Spleen (tissue), 11 donors: ENCODE results near the gene NPM3. TPM values are rescaled to one million over a fixed set of nuclear protein-coding genes. Genes with fewer than 3 reads are reported as not detected.
A peak's percentile ranks its signal among the peaks of the same experiment; 100 is the strongest.

ENCODE experiments used
- DNase-seq: peaks from one replicate; pipeline ENCODE4 v3.0.0-alpha.2; 2020
- H3K27ac ChIP-seq, 8 donors: fragments of 200-600 bp; sonication (generic) in 7 of 8; 1 replicate in 4 of 8; 2 replicates in 4 of 8; pipeline versions ENCODE4 v1.5.0 to v1.8.0; 2016 to 2021; ENCODE audit warnings: inconsistent platforms in 4 of 8, mild to moderate bottlenecking in 4 of 8, moderate library complexity in 1 of 8
- H3K27me3 ChIP-seq, 7 donors: fragments of 200-600 bp; sonication (generic) in 6 of 7; replicated peaks in 1 of 7; 1 replicate in 4 of 7; 2 replicates in 3 of 7; pipeline versions ENCODE4 v1.5.0 to v1.8.0; 2016 to 2021; ENCODE audit warnings: inconsistent platforms in 3 of 7, mild to moderate bottlenecking in 1 of 7
- H3K36me3 ChIP-seq, 6 donors: fragments of 200-600 bp; sonication (generic) in 5 of 6; 1 replicate in 4 of 6; 2 replicates in 2 of 6; pipeline versions ENCODE4 v1.5.0 to v1.8.0; 2016 to 2021; ENCODE audit warnings: inconsistent platforms in 2 of 6
- H3K4me1 ChIP-seq, 6 donors: fragments of 200-600 bp; sonication (generic) in 5 of 6; 1 replicate in 3 of 6; 2 replicates in 3 of 6; pipeline versions ENCODE4 v1.5.0 to v1.8.0; 2016 to 2021; ENCODE audit warnings: inconsistent platforms in 3 of 6
- H3K4me3 ChIP-seq, 8 donors: fragments of 200-600 bp; sonication (generic) in 7 of 8; 1 replicate in 4 of 8; 2 replicates in 4 of 8; pipeline versions ENCODE4 v1.5.0 to v1.8.0; 2016 to 2021; ENCODE audit warnings: inconsistent platforms in 4 of 8, mild to moderate bottlenecking in 4 of 8, moderate library complexity in 2 of 8
- H3K9me3 ChIP-seq, 8 donors: fragments of 200-600 bp; sonication (generic) in 7 of 8; 1 replicate in 4 of 8; 2 replicates in 4 of 8; pipeline versions ENCODE4 v1.5.0 to v1.8.0; 2016 to 2021; ENCODE audit warnings: inconsistent platforms in 4 of 8
- POLR2A ChIP-seq, 3 donors: fragments of 450-650 bp; IDR thresholded peaks; one replicate each; pipeline ENCODE4 v1.5.1; 2017; ENCODE audit warnings: antibody characterized with exemption in 3 of 3, mild to moderate bottlenecking in 1 of 3
- POLR2AphosphoS5 ChIP-seq, 3 donors: sonication (generic); formaldehyde crosslinking; IDR thresholded peaks; one replicate each; pipeline ENCODE4 v1.5.1; 2017; ENCODE audit warnings: antibody characterized with exemption in 3 of 3
- whole genome bisulfite sequencing, 5 donors: extraction: QIAGEN DNeasy Blood & Tissue Kit in 3 of 5; methylation state at CpG; one replicate each; pipeline versions ENCODE4 v1.1.5 to v1.1.7; 2013 to 2018; 5-methylcytosine and 5-hydroxymethylcytosine counted together
- intact Hi-C: fragments of 100-400 bp; cut with DNase I; formaldehyde crosslinking; loops from one replicate; pipeline ENCODE4 v1.15.0; 2023; ENCODE audit warnings: low total_unique reads
- polyA plus RNA-seq, 3 donors: library from polyadenylated mRNA; stranded (reverse); fragments of 200-250 nt; gene quantifications; one replicate each; pipeline ENCODE4 v1.2.1, GENCODE V29; 2013
- total RNA-seq, 7 donors: library from RNA; depleted of rRNA in 3 of 7; stranded (reverse); fragments of >200 nt in 3 of 7; fragmentation: NEBNext Ultra II Directional in 4 of 7; extraction: Animal tissue kit (Norgen Biotek cat#: 25700) in 4 of 7; gene quantifications; one replicate each; pipeline versions ENCODE4 v1.1.0 to v1.2.1, GENCODE V29; 2016 to 2021
- TF ChIP-seq, protein P1 (sequence below), 11 experiments: fragments of 200-600 bp in 7 of 11; fragments of 450-650 bp in 4 of 11; sonication (generic) in 4 of 11; IDR thresholded peaks in 8 of 11; conservative IDR thresholded peaks in 3 of 11; 1 replicate in 7 of 11; 2 replicates in 4 of 11; pipeline versions ENCODE4 v1.4.0 to v1.8.0; 2016 to 2021; ENCODE audit warnings: antibody characterized with exemption in 11 of 11, inconsistent platforms in 4 of 11, mild to moderate bottlenecking in 1 of 11
- donor health status: healthy with polysubstance abuse.
- donor health status: DM: no; HTN: no; CAD: no; lungs with moderate emphysema.
- donor health status: DM: no; HTN: no; CAD: no.
- donor health status: Bipolar disorder and iron deficiency.
- donor health status: healthy.
- donor health status: DM: no; HTN: no; CAD: no.
- donor health status: DM: yes; HTN: yes; CAD: no.

NPM3 gene
- total and polyA plus RNA-seq, 10 donors = 16.8 to 54.6 (median 28.6) TPM

DNA sequence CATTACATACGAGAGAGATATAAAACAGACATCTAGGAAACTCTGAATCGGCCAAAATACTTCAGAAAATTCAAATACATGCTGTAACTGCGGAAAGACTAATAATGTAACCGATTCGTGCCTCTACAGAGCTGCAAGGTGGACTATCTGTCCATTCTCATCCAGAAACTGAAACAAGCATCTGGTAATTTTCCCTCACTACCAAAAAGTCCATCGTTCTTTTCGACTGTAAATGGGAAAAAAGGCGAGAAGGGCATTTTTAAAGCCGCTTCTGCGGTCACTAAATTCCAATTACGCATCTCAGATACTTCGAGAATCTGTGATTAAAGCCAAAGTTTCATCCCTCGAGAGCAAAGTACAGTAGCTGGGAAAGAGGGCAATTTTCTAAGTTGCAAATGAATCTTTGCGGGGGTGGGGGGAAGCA, 33.7 kb upstream of the NPM3 start:
- TF ChIP-seq, protein P1, sequence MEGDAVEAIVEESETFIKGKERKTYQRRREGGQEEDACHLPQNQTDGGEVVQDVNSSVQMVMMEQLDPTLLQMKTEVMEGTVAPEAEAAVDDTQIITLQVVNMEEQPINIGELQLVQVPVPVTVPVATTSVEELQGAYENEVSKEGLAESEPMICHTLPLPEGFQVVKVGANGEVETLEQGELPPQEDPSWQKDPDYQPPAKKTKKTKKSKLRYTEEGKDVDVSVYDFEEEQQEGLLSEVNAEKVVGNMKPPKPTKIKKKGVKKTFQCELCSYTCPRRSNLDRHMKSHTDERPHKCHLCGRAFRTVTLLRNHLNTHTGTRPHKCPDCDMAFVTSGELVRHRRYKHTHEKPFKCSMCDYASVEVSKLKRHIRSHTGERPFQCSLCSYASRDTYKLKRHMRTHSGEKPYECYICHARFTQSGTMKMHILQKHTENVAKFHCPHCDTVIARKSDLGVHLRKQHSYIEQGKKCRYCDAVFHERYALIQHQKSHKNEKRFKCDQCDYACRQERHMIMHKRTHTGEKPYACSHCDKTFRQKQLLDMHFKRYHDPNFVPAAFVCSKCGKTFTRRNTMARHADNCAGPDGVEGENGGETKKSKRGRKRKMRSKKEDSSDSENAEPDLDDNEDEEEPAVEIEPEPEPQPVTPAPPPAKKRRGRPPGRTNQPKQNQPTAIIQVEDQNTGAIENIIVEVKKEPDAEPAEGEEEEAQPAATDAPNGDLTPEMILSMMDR (IDR thresholded peaks at IDR 0.05 in 8 of 11, conservative IDR thresholded peaks at IDR 0.05 in 3 of 11) = no peak
- no peak for TF ChIP-seq POLR2A (IDR thresholded peaks at IDR 0.05)
- TF ChIP-seq POLR2AphosphoS5 (IDR thresholded peaks at IDR 0.05) = no peak
- no peaks in the 10 kb centered on the region for H3K9me3 ChIP-seq
- peaks cover 5 to 19% (median 12%) of the 10 kb centered on the region in 6 donors for H3K36me3 ChIP-seq
- H3K27ac ChIP-seq = peak overlapping the region; percentile 95 to 99 (median 97)
- no peak for DNase-seq
- H3K4me3 ChIP-seq = peak overlapping the region; percentile 91 to 100 (median 99)
- intact Hi-C loops = no loop called here
- peaks cover 23 to 69% (median 50%) of the 10 kb centered on the region in 6 donors for H3K4me1 ChIP-seq
- 0 to 2% (median 1%) methylated on average over 14 of the region's 14 CpGs for WGBS, 5 donors
- no peaks in the 10 kb centered on the region for H3K27me3 ChIP-seq

DNA sequence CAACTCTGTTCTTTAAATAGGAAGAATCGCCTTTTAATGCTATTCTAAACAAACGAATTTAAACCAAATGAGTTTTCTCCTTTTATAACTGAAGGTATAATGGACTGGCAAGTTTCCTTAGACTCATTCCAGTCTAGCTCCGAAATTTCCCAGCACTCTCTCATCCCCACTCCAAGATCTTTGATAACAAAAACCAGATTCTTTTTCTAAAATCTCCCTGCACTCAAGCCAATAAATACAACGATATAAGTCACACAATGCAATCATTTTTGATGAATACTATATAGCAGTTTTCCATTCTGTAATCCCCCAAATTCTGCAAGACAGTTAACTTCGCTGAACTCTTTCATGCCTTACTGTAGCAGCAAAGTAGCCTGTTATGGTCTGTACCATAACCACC, 33.1 kb upstream of the NPM3 start:
- peaks cover 6 to 25% (median 15%) of the 10 kb centered on the region in 6 donors for H3K36me3 ChIP-seq
- H3K27ac ChIP-seq = peak overlapping the region in 6 of 8 donors; percentile 3 to 99 (median 96)
- H3K4me3 ChIP-seq = peak overlapping the region; percentile 91 to 100 (median 99)
- DNase-seq = no peak
- H3K4me1 ChIP-seq = peaks cover 23 to 74% (median 54%) of the 10 kb centered on the region in 6 donors
- no peaks in the 10 kb centered on the region for H3K9me3 ChIP-seq
- no peak for TF ChIP-seq POLR2AphosphoS5 (IDR thresholded peaks at IDR 0.05)
- no peak for TF ChIP-seq POLR2A (IDR thresholded peaks at IDR 0.05)
- TF ChIP-seq, protein P1 (IDR thresholded peaks at IDR 0.05 in 8 of 11, conservative IDR thresholded peaks at IDR 0.05 in 3 of 11) = no peak
- WGBS, 5 donors = 1 to 5% (median 2%) methylated on average over 5 of the region's 5 CpGs
- intact Hi-C loops = no loop called here
- no peaks in the 10 kb centered on the region for H3K27me3 ChIP-seq

GRCh38 chr10:101814466-101815071, 31.3 kb upstream of the NPM3 start:
- Histone ChIP-seq H3K4me1 (peaks cover 23 to 87% (median 59%) of the 10 kb centered on the region in 6 donors), H3K27me3 (no peaks in the 10 kb centered on the region), H3K9me3 (no peaks in the 10 kb centered on the region), H3K36me3 (peaks cover 8 to 43% (median 32%) of the 10 kb centered on the region in 6 donors), H3K4me3 (peak overlapping the region in 7 of 8 donors; percentile 91 to 100 (median 99)), H3K27ac (peak overlapping the region in 6 of 8 donors; percentile 26 to 99 (median 96))
- 67 to 77% (median 67%) methylated on average over 8 of the region's 8 CpGs for WGBS, 5 donors
- no peak for DNase-seq
- intact Hi-C loops = no loop called here
- TF ChIP-seq POLR2A (IDR thresholded peaks at IDR 0.05) (peak in 1 of 3 donors; percentile 56), POLR2AphosphoS5 (IDR thresholded peaks at IDR 0.05) (no peak)

DNA sequence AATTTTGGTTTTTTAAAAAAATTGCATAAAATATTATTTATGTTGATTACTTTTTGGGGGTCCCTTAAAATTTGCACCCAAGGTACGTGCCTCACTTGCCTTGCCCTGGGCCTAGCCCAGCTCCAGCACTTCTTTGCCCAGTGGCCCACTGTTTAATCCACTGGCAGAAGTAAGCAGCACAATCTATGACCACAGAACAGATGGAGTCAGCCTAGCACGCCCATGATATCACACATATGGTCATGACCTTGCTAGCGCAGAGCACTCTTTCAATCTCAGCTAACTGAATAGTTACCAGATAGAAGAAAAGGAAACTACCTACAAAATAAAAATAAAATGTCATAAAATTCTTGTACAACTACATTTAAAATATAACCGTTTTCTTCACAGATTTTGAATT, 29.4 kb upstream of the NPM3 start:
- whole genome bisulfite sequencing, 5 donors = 73 to 83% (median 81%) methylated on average over 4 of the region's 4 CpGs
- no peak for TF ChIP-seq POLR2AphosphoS5 (IDR thresholded peaks at IDR 0.05)
- TF ChIP-seq, protein P1 (IDR thresholded peaks at IDR 0.05 in 8 of 11, conservative IDR thresholded peaks at IDR 0.05 in 3 of 11) = no peak
- no peak for TF ChIP-seq POLR2A (IDR thresholded peaks at IDR 0.05)
- DNase-seq = no peak
- no peak overlapping the region for H3K4me3 ChIP-seq
- H3K27me3 ChIP-seq = no peaks in the 10 kb centered on the region
- peaks cover 23 to 96% (median 50%) of the 10 kb centered on the region in 6 donors for H3K4me1 ChIP-seq
- H3K36me3 ChIP-seq = peaks cover 8 to 62% (median 51%) of the 10 kb centered on the region in 6 donors
- H3K9me3 ChIP-seq = no peaks in the 10 kb centered on the region
- intact Hi-C loops = no loop called here
- no peak overlapping the region for H3K27ac ChIP-seq
